CD4-positive, alpha-beta memory T cell (primary cell): ENCODE results near the gene AKT3. TPM values are rescaled to one million over a fixed set of nuclear protein-coding genes. Genes with fewer than 3 reads are reported as not detected.
"Not testable (repeated sequence)": the region's sequence is repeated elsewhere in the genome, so short reads cannot be mapped to it uniquely, and the experiment has no call there.

ENCODE experiments used
- CTCF ChIA-PET: fragments of 350-600 bp; sonication (Branson Sonifier 250); formaldehyde crosslinking; loops from one replicate; lab custom pipeline; 2021; ENCODE audit warnings: inconsistent platforms; ENCODE audit not compliant: partially characterized antibody; lab: Charles Lee
- POLR2A ChIA-PET: fragments of 350-600 bp; sonication (Branson Sonifier 250); formaldehyde crosslinking; loops from one replicate; lab custom pipeline; 2021; ENCODE audit not compliant: partially characterized antibody; lab: Charles Lee
- DNase-seq, 5 donors: peaks; one replicate each; pipeline versions ENCODE4 v3.0.0 to v3.0.0-alpha.2; 2020 to 2022; ENCODE audit warnings: mixed read lengths in 1 of 5
- H3K27ac ChIP-seq: one replicate; pipeline ENCODE4 v1.7.0; 2013; ENCODE audit warnings: low read depth, low read length
- H3K27me3 ChIP-seq: 2 replicates; pipeline ENCODE4 v1.7.0; 2013; ENCODE audit warnings: mild to moderate bottlenecking, low read length, moderate library complexity; ENCODE audit not compliant: insufficient read depth
- H3K36me3 ChIP-seq: 2 replicates; pipeline ENCODE4 v1.7.0; 2013; ENCODE audit warnings: mild to moderate bottlenecking, low read length, moderate library complexity; ENCODE audit not compliant: insufficient read depth
- H3K4me1 ChIP-seq: 2 replicates; pipeline ENCODE4 v1.7.0; 2013; ENCODE audit warnings: mild to moderate bottlenecking, low read length, moderate library complexity; ENCODE audit not compliant: insufficient read depth
- H3K4me3 ChIP-seq, 2 donors: one replicate each; pipeline ENCODE4 v1.7.0; 2013; ENCODE audit warnings: low read length in 2 of 2, mild to moderate bottlenecking in 1 of 2
- H3K9me3 ChIP-seq, 2 donors: one replicate each; pipeline ENCODE4 v1.7.0; 2013; ENCODE audit warnings: low read length in 2 of 2, control low read depth in 1 of 2; ENCODE audit not compliant: control insufficient read depth in 1 of 2
- H3K27ac Mint-ChIP-seq, 7 donors: one replicate each; pipeline ENCODE4 v1.8.0; 2020 to 2021; ENCODE audit warnings: mixed read lengths in 7 of 7, mild to moderate bottlenecking in 6 of 7, inconsistent platforms in 3 of 7, moderate library complexity in 3 of 7
- H3K27me3 Mint-ChIP-seq, 2 donors: one replicate each; pipeline ENCODE4 v1.8.0; 2020 to 2021; ENCODE audit warnings: mixed read lengths in 2 of 2
- H3K36me3 Mint-ChIP-seq, 2 donors: one replicate each; pipeline ENCODE4 v1.8.0; 2020 to 2021; ENCODE audit warnings: mixed read lengths in 2 of 2, inconsistent platforms in 1 of 2, mild to moderate bottlenecking in 1 of 2
- H3K4me1 Mint-ChIP-seq, 4 donors: one replicate each; pipeline ENCODE4 v1.8.0; 2020 to 2021; ENCODE audit warnings: mixed read lengths in 4 of 4, mild to moderate bottlenecking in 1 of 4
- H3K4me3 Mint-ChIP-seq, 8 donors: one replicate each; pipeline ENCODE4 v1.8.0; 2020 to 2021; ENCODE audit warnings: mixed read lengths in 8 of 8, mild to moderate bottlenecking in 7 of 8, moderate library complexity in 6 of 8, inconsistent platforms in 3 of 8
- H3K9me3 Mint-ChIP-seq, 8 donors: one replicate each; pipeline ENCODE4 v1.8.0; 2020 to 2021; ENCODE audit warnings: mixed read lengths in 8 of 8, mild to moderate bottlenecking in 5 of 8, inconsistent platforms in 3 of 8, moderate library complexity in 1 of 8
- intact Hi-C: fragments of 100-400 bp; cut with micrococcal nuclease; formaldehyde crosslinking; loops from one replicate; pipeline ENCODE4 v1.15.1; 2023
- polyA plus RNA-seq, 2 donors: library from polyadenylated mRNA; unstranded; fragments of 300-500 nt; fragmentation: Illumina TruSeq; gene quantifications; one replicate each; pipeline ENCODE4 v1.2.3, GENCODE V29; 2021
- total RNA-seq, 2 experiments: library from RNA; stranded (reverse); gene quantifications; one replicate each; pipeline ENCODE4 v1.2.3, GENCODE V29; 2021

The AKT3 gene
- total and polyA plus RNA-seq, 4 experiments from 2014 or later: 0.56 to 152 (median 77.1) TPM

DNA sequence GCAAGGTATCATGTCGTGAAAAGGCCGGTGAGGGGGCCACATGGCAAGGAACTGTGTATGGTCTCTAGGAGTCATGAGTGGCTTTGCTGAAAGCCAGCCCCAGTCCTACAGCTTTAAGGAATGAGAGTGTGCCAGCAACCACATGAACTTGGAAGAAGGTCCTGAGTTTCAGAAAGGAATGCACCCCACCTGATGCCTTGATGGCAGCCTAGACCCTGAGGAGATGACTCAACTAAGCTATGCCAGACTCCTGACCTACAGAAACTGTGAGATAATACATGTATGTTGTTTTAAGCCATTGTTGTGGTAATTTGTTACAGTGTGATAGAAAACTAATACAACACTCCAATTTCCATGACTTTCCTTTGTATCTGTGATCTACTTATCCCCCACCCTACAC is 33.5 kb upstream of the AKT3 start:
- no peak overlapping the region for H3K27ac ChIP-seq
- H3K27ac Mint-ChIP-seq: no peak overlapping the region
- H3K9me3 Mint-ChIP-seq: peaks cover 0 to 2% (median 0%) of the 10 kb centered on the region in 8 donors
- H3K27me3 ChIP-seq: no peaks in the 10 kb centered on the region
- H3K36me3 ChIP-seq: no peaks in the 10 kb centered on the region
- no peaks in the 10 kb centered on the region for H3K4me1 Mint-ChIP-seq
- no peaks in the 10 kb centered on the region for H3K36me3 Mint-ChIP-seq
- no peak for DNase-seq
- no peaks in the 10 kb centered on the region for H3K9me3 ChIP-seq
- CTCF ChIA-PET: no interaction called here
- no peak overlapping the region for H3K4me3 ChIP-seq
- H3K27me3 Mint-ChIP-seq: peaks cover 6 to 10% of the 10 kb centered on the region in 2 donors
- H3K4me3 Mint-ChIP-seq: no peak overlapping the region
- no peaks in the 10 kb centered on the region for H3K4me1 ChIP-seq
- intact Hi-C loops: no loop called here
- POLR2A ChIA-PET: no interaction called here

DNA sequence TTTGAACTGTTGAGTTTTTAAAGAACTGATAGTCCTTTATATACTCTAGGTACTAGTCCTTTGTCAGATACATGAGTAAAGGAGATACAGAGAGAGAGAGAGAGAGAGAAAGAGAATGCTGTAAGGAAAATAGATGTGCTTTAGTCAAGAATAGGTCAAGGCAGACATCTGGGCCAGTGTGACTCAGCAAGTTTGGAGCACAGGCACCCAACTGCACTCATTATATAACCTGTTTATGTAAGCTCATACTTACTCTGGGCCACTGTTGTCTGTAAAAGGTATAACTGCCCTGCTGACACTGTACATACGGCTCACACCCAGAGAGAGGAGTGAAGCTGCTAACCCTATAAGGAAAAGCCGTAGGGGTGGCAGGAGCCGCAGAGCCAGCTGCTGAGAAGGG is 32.2 kb upstream of the AKT3 start:
- Histone ChIP-seq H3K36me3 (no peaks in the 10 kb centered on the region), H3K4me1 (no peaks in the 10 kb centered on the region), H3K9me3 (no peaks in the 10 kb centered on the region), H3K27ac (no peak overlapping the region), H3K27me3 (no peaks in the 10 kb centered on the region), H3K4me3 (no peak overlapping the region)
- H3K9me3 Mint-ChIP-seq: peaks cover 0 to 6% (median 0%) of the 10 kb centered on the region in 8 donors
- intact Hi-C loops: no loop called here
- no peaks in the 10 kb centered on the region for H3K36me3 Mint-ChIP-seq
- no peak for DNase-seq
- no peaks in the 10 kb centered on the region for H3K4me1 Mint-ChIP-seq
- H3K27ac Mint-ChIP-seq: no peak overlapping the region
- H3K4me3 Mint-ChIP-seq: no peak overlapping the region
- ChIA-PET CTCF (no interaction called here), POLR2A (no interaction called here)
- peaks cover 2 to 10% of the 10 kb centered on the region in 2 donors for H3K27me3 Mint-ChIP-seq

GRCh38 chr1:243877058-243877457 is 27.0 kb upstream of the AKT3 start:
- H3K9me3 ChIP-seq, H3K36me3 Mint-ChIP-seq, H3K4me3 Mint-ChIP-seq, DNase-seq, H3K36me3 ChIP-seq, H3K27me3 ChIP-seq, H3K4me1 ChIP-seq, H3K27me3 Mint-ChIP-seq, POLR2A ChIA-PET, CTCF ChIA-PET, H3K27ac ChIP-seq, H3K4me3 ChIP-seq, intact Hi-C loops, H3K27ac Mint-ChIP-seq, H3K4me1 Mint-ChIP-seq: not testable (repeated sequence)
- peaks cover 2 to 35% (median 18%) of the 10 kb centered on the region in 8 donors for H3K9me3 Mint-ChIP-seq

- CTCF ChIA-PET: no interaction called here
- H3K4me3 Mint-ChIP-seq: peak overlapping the region in 1 of 8 donors; percentile 44
Measured at GRCh38 chr1:243855616-243856318, 5.7 kb upstream of the AKT3 start.

GRCh38 chr1:243851765-243852164 is 1.7 kb upstream of the AKT3 start:
- CTCF ChIA-PET: no interaction called here
- H3K4me3 Mint-ChIP-seq: peak overlapping the region; percentile 90 to 95 (median 94)
- Histone ChIP-seq H3K36me3 (no peaks in the 10 kb centered on the region), H3K4me1 (peaks cover 30% of the 10 kb centered on the region), H3K4me3 (peak overlapping the region in 1 of 2 donors; percentile 63), H3K27ac (no peak overlapping the region), H3K27me3 (no peaks in the 10 kb centered on the region), H3K9me3 (no peaks in the 10 kb centered on the region)
- no peaks in the 10 kb centered on the region for H3K9me3 Mint-ChIP-seq
- H3K27ac Mint-ChIP-seq: peak overlapping the region; percentile 86 to 98 (median 97)
- intact Hi-C loops: loop anchor here (2.0 to 10.0 kb wide), 5 partner anchors 63 to 801 kb away; partner anchors contain the start of genes ADSS2, CEP170 and DESI2
- H3K36me3 Mint-ChIP-seq: peaks cover 0 to 11% of the 10 kb centered on the region in 2 donors
- no peak for DNase-seq
- POLR2A ChIA-PET: no interaction called here
- H3K27me3 Mint-ChIP-seq: peaks cover 0 to 2% of the 10 kb centered on the region in 2 donors
- H3K4me1 Mint-ChIP-seq: peaks cover 13 to 28% (median 21%) of the 10 kb centered on the region in 4 donors

More at GRCh38 chr1:243855616-243856318, 5.7 kb upstream of the AKT3 start:
- no peak overlapping the region for H3K4me3 ChIP-seq
- no peaks in the 10 kb centered on the region for H3K9me3 Mint-ChIP-seq
- peaks cover 4 to 11% (median 9%) of the 10 kb centered on the region in 4 donors for H3K4me1 Mint-ChIP-seq
- intact Hi-C loops: loop anchor here (10.0 kb wide), 1 partner anchor 59 kb away; no protein-coding TSS in a partner anchor
- no peak for DNase-seq
- H3K27me3 ChIP-seq: no peaks in the 10 kb centered on the region
- peaks cover 8% of the 10 kb centered on the region for H3K4me1 ChIP-seq
- no peaks in the 10 kb centered on the region for H3K36me3 ChIP-seq
- H3K27ac ChIP-seq: no peak overlapping the region
- H3K27ac Mint-ChIP-seq: peak overlapping the region in 1 of 7 donors; percentile 18
- POLR2A ChIA-PET: interaction anchor here (1.2 kb wide), 1 partner anchor 18 kb away, joined by 3 read pairs; no protein-coding TSS in a partner anchor
- peaks cover 0 to 4% of the 10 kb centered on the region in 2 donors for H3K36me3 Mint-ChIP-seq
- H3K27me3 Mint-ChIP-seq: peaks cover 10 to 15% of the 10 kb centered on the region in 2 donors
- H3K9me3 ChIP-seq: no peaks in the 10 kb centered on the region

- CTCF ChIA-PET: no interaction called here
- no peaks in the 10 kb centered on the region for H3K9me3 ChIP-seq
- intact Hi-C loops: loop anchor here (2.0 to 10.0 kb wide), 5 partner anchors 63 to 801 kb away; partner anchors contain the start of genes ADSS2, CEP170 and DESI2
- peaks cover 34% of the 10 kb centered on the region for H3K4me1 ChIP-seq
- H3K27me3 Mint-ChIP-seq: peaks cover 0 to 2% of the 10 kb centered on the region in 2 donors
- H3K36me3 Mint-ChIP-seq: peaks cover 0 to 11% of the 10 kb centered on the region in 2 donors
- no peaks in the 10 kb centered on the region for H3K27me3 ChIP-seq
- peak overlapping the region; percentile 86 to 98 (median 97) for H3K27ac Mint-ChIP-seq
- peak overlapping the region; percentile 90 to 95 (median 94) for H3K4me3 Mint-ChIP-seq
- H3K9me3 Mint-ChIP-seq: no peaks in the 10 kb centered on the region
- POLR2A ChIA-PET: no interaction called here
- no peaks in the 10 kb centered on the region for H3K36me3 ChIP-seq
- H3K27ac ChIP-seq: peak overlapping the region; percentile 95
- no peak for DNase-seq
- peak overlapping the region; percentile 63 to 70 for H3K4me3 ChIP-seq
- H3K4me1 Mint-ChIP-seq: peaks cover 17 to 33% (median 26%) of the 10 kb centered on the region in 4 donors
Measured at GRCh38 chr1:243851257-243851756, 1.3 kb upstream of the AKT3 start.
